SK-N-SH treated with all-trans-retinoic acid at 6 μM for 48 hours (cell line): ENCODE measurements around the gene KCNMA1.
A peak's percentile ranks its signal among the peaks of the same experiment; 100 is the strongest.

Experiments
- ATAC-seq: fragments of 200-7000 bp; cut with Tn5 transposase; 3 replicates; pipeline ENCODE4 v1.9.1; 2020; ENCODE audit warnings: mild to moderate bottlenecking, moderate library complexity
- ARNTL ChIP-seq: fragments of 450-650 bp; formaldehyde crosslinking; IDR thresholded peaks from 2 replicates; pipeline ENCODE4 v1.5.0; 2020; ENCODE audit warnings: low read depth, mild to moderate bottlenecking, moderate library complexity, borderline replicate concordance
- BACH2 ChIP-seq: fragments of 250-450 bp; sonication (Bioruptor Pico); IDR thresholded peaks from 2 replicates; pipeline ENCODE4 v1.9.0; 2021; ENCODE audit warnings: mild to moderate bottlenecking, borderline replicate concordance
- CREB5 ChIP-seq: fragments of 250-450 bp; sonication (Bioruptor Pico); IDR thresholded peaks from 2 replicates; pipeline ENCODE4 v1.5.1; 2020; ENCODE audit warnings: low read depth, mild to moderate bottlenecking, moderate library complexity
- CSRNP3 ChIP-seq: fragments of 250-450 bp; sonication (Bioruptor Pico); IDR thresholded peaks from 2 replicates; pipeline ENCODE4 v1.5.1; 2021; ENCODE audit warnings: mild to moderate bottlenecking, moderate library complexity
- ESRRG ChIP-seq: fragments of 250-450 bp; sonication (Bioruptor Pico); IDR thresholded peaks from 2 replicates; pipeline ENCODE4 v1.6.1; 2021; ENCODE audit warnings: mild to moderate bottlenecking
- GLIS3 ChIP-seq: fragments of 250-450 bp; sonication (Bioruptor Pico); IDR thresholded peaks from 2 replicates; pipeline ENCODE4 v1.5.0; 2020; ENCODE audit warnings: mild to moderate bottlenecking, moderate library complexity
- ISL1 ChIP-seq: fragments of 250-450 bp; sonication (Bioruptor Pico); IDR thresholded peaks from 2 replicates; pipeline ENCODE4 v2.1.2; 2022; ENCODE audit warnings: mild to moderate bottlenecking, moderate library complexity
- PATZ1 ChIP-seq: fragments of 250-450 bp; sonication (Bioruptor Pico); IDR thresholded peaks from 2 replicates; pipeline ENCODE4 v1.8.0; 2020; ENCODE audit warnings: mild to moderate bottlenecking, moderate library complexity, borderline replicate concordance
- POU6F1 ChIP-seq: fragments of 250-450 bp; sonication (Bioruptor Pico); IDR thresholded peaks from 2 replicates; pipeline ENCODE4 v1.8.0; 2021; ENCODE audit warnings: low read depth, mild to moderate bottlenecking, moderate library complexity, borderline replicate concordance
- SNAI2 ChIP-seq: fragments of 250-450 bp; sonication (Bioruptor Pico); IDR thresholded peaks from 2 replicates; pipeline ENCODE4 v1.5.0; 2020; ENCODE audit warnings: mild to moderate bottlenecking, moderate library complexity
- TCF4 ChIP-seq: fragments of 250-450 bp; sonication (Bioruptor Pico); IDR thresholded peaks from 2 replicates; pipeline ENCODE4 v1.8.0; 2021; ENCODE audit warnings: mild to moderate bottlenecking, moderate library complexity, borderline replicate concordance
- TOX ChIP-seq: fragments of 250-450 bp; sonication (Bioruptor Pico); IDR thresholded peaks from 2 replicates; pipeline ENCODE4 v1.8.0; 2021; ENCODE audit warnings: mild to moderate bottlenecking, moderate library complexity, borderline replicate concordance
- TSHZ2 ChIP-seq: fragments of 250-450 bp; sonication (Bioruptor Pico); IDR thresholded peaks from 2 replicates; pipeline ENCODE4 v1.5.0; 2020; ENCODE audit warnings: mild to moderate bottlenecking, moderate library complexity
- ZC3H10 ChIP-seq: fragments of 250-450 bp; sonication (Bioruptor Pico); IDR thresholded peaks from 2 replicates; pipeline ENCODE4 v1.5.1; 2021; ENCODE audit warnings: mild to moderate bottlenecking, moderate library complexity
- ZFP3 ChIP-seq: fragments of 250-450 bp; sonication (Bioruptor Pico); IDR thresholded peaks from 2 replicates; pipeline ENCODE4 v1.5.0; 2020; ENCODE audit warnings: mild to moderate bottlenecking, moderate library complexity
- ZFP30 ChIP-seq: fragments of 450-650 bp; formaldehyde crosslinking; IDR thresholded peaks from 2 replicates; pipeline ENCODE4 v1.5.0; 2022; ENCODE audit warnings: mild to moderate bottlenecking, moderate library complexity
- ZNF565 ChIP-seq: fragments of 450-650 bp; formaldehyde crosslinking; conservative IDR thresholded peaks from 2 replicates; pipeline ENCODE4 v1.5.0; 2020; ENCODE audit warnings: low read depth, mild to moderate bottlenecking, moderate library complexity
- ZNF70 ChIP-seq: fragments of 450-650 bp; formaldehyde crosslinking; IDR thresholded peaks from 2 replicates; pipeline ENCODE4 v1.5.0; 2020; ENCODE audit warnings: mild to moderate bottlenecking, moderate library complexity

KCNMA1 gene

GRCh38 chr10:77482072-77482471 is 155.5 kb downstream of the KCNMA1 start:
- ATAC-seq = peak; percentile 11; the same call in 1 of the 3 replicates
- TF ChIP-seq POU6F1 (CRISPR knock-in tag) = no peak
- TF ChIP-seq ZFP3 (CRISPR knock-in tag) = no peak
- TF ChIP-seq ARNTL (CRISPR knock-in tag) = no peak
- no peak for TF ChIP-seq PATZ1 (CRISPR knock-in tag)
- no peak for TF ChIP-seq ZNF70
- TF ChIP-seq ISL1 = no peak
- no peak for TF ChIP-seq TCF4 (CRISPR knock-in tag)

GRCh38 chr10:77479586-77479985 is 158.0 kb downstream of the KCNMA1 start:
- no peak for ATAC-seq
- TF ChIP-seq ESRRG (CRISPR knock-in tag) = no peak
- TF ChIP-seq ARNTL (CRISPR knock-in tag) = no peak
- no peak for TF ChIP-seq SNAI2 (CRISPR knock-in tag)
- TF ChIP-seq TCF4 (CRISPR knock-in tag) = no peak
- no peak for TF ChIP-seq TOX (CRISPR knock-in tag)
- TF ChIP-seq CSRNP3 (CRISPR knock-in tag) = no peak

GRCh38 chr10:77478962-77479359 is 158.6 kb downstream of the KCNMA1 start:
- no peak for TF ChIP-seq GLIS3 (CRISPR knock-in tag)
- no peak for TF ChIP-seq ZFP3 (CRISPR knock-in tag)
- TF ChIP-seq CSRNP3 (CRISPR knock-in tag) = no peak
- no peak for TF ChIP-seq PATZ1 (CRISPR knock-in tag)
- TF ChIP-seq POU6F1 (CRISPR knock-in tag) = no peak
- no peak for TF ChIP-seq ZFP30 (CRISPR knock-in tag)
- TF ChIP-seq ESRRG (CRISPR knock-in tag) = no peak
- no peak for TF ChIP-seq ISL1
- TF ChIP-seq SNAI2 (CRISPR knock-in tag) = no peak
- no peak for TF ChIP-seq BACH2
- no peak for TF ChIP-seq TOX (CRISPR knock-in tag)
- no peak for TF ChIP-seq CREB5 (CRISPR knock-in tag)
- TF ChIP-seq ZNF565 (CRISPR knock-in tag) = no peak
- no peak for TF ChIP-seq ARNTL (CRISPR knock-in tag)
- TF ChIP-seq TSHZ2 (CRISPR knock-in tag) = no peak
- no peak for TF ChIP-seq ZC3H10 (CRISPR knock-in tag)
- ATAC-seq = no peak
